Liver (tissue), 9 donors: ENCODE measurements around the gene AGAP5. TPM values are rescaled to one million over a fixed set of nuclear protein-coding genes. Genes with fewer than 3 reads are reported as not detected.

Source experiments
- DNase-seq: peaks from one replicate; pipeline ENCODE4 v3.0.0-alpha.2; 2017; ENCODE audit warnings: low spot score
- H3K27ac ChIP-seq, 2 donors: one replicate each; pipeline ENCODE4 v1.7.0; 2013; ENCODE audit warnings: inconsistent platforms in 2 of 2, low read length in 2 of 2, control low read depth in 1 of 2, low read depth in 1 of 2, mild to moderate bottlenecking in 1 of 2
- H3K27me3 ChIP-seq, 4 donors: one replicate each; pipeline versions ENCODE4 v1.6.1 to v1.7.0; 2013; ENCODE audit warnings: low read length in 3 of 4, inconsistent platforms in 1 of 4, mild to moderate bottlenecking in 1 of 4, moderate library complexity in 1 of 4; ENCODE audit not compliant: control insufficient read depth in 4 of 4, insufficient read depth in 4 of 4
- H3K36me3 ChIP-seq, 4 donors: one replicate each; pipeline versions ENCODE4 v1.6.1 to v1.7.0; 2013; ENCODE audit warnings: low read length in 3 of 4, mild to moderate bottlenecking in 3 of 4, low read depth in 1 of 4, moderate library complexity in 1 of 4; ENCODE audit not compliant: control insufficient read depth in 4 of 4, insufficient read depth in 3 of 4
- H3K4me1 ChIP-seq, 4 donors: one replicate each; pipeline versions ENCODE4 v1.6.1 to v1.7.0; 2013; ENCODE audit warnings: low read length in 3 of 4, mild to moderate bottlenecking in 3 of 4, moderate library complexity in 1 of 4; ENCODE audit not compliant: control insufficient read depth in 4 of 4, insufficient read depth in 4 of 4
- H3K4me3 ChIP-seq, 3 donors: one replicate each; pipeline versions ENCODE4 v1.6.1 to v1.7.0; 2013; ENCODE audit warnings: low read length in 3 of 3, control low read depth in 1 of 3, low read depth in 1 of 3, mild to moderate bottlenecking in 1 of 3
- H3K9ac ChIP-seq, 2 donors: one replicate each; pipeline ENCODE4 v1.7.0; 2013; ENCODE audit warnings: low read length in 2 of 2, mild to moderate bottlenecking in 2 of 2, moderate library complexity in 2 of 2, control low read depth in 1 of 2, low read depth in 1 of 2
- H3K9me3 ChIP-seq, 4 donors: one replicate each; pipeline versions ENCODE4 v1.6.1 to v1.7.0; 2013; ENCODE audit warnings: low read length in 3 of 4; ENCODE audit not compliant: control insufficient read depth in 4 of 4
- ATF3 ChIP-seq: IDR thresholded peaks from 2 replicates; pipeline ENCODE4 v1.6.1; 2016; ENCODE audit warnings: antibody characterized with exemption
- EGR1 ChIP-seq, 2 donors: IDR thresholded peaks; 2 replicates each; pipeline ENCODE4 v1.6.1; 2016 to 2018; ENCODE audit warnings: antibody characterized with exemption in 2 of 2, low read depth in 2 of 2
- FOXA1 ChIP-seq: IDR thresholded peaks from 2 replicates; pipeline ENCODE4 v1.6.1; 2016; ENCODE audit warnings: antibody characterized with exemption
- FOXA2 ChIP-seq: IDR thresholded peaks from 2 replicates; pipeline ENCODE4 v1.6.1; 2016; ENCODE audit warnings: antibody characterized with exemption
- GABPA ChIP-seq, 2 donors: IDR thresholded peaks in 1 of 2; conservative IDR thresholded peaks in 1 of 2; 2 replicates each; pipeline ENCODE4 v1.6.1; 2016; ENCODE audit warnings: antibody characterized with exemption in 2 of 2, mild to moderate bottlenecking in 1 of 2, moderate library complexity in 1 of 2
- HNF4A ChIP-seq, 2 donors: conservative IDR thresholded peaks; 2 replicates each; pipeline ENCODE4 v1.6.1; 2016; ENCODE audit warnings: antibody characterized with exemption in 2 of 2, mild to moderate bottlenecking in 2 of 2
- HNF4G ChIP-seq: IDR thresholded peaks from 2 replicates; pipeline ENCODE4 v1.6.1; 2016; ENCODE audit warnings: antibody characterized with exemption
- JUND ChIP-seq, 2 donors: IDR thresholded peaks; 2 replicates each; pipeline ENCODE4 v1.6.1; 2016; ENCODE audit warnings: antibody characterized with exemption in 2 of 2
- NR2F2 ChIP-seq: IDR thresholded peaks from 2 replicates; pipeline ENCODE4 v1.6.1; 2016; ENCODE audit warnings: antibody characterized with exemption
- RAD21 ChIP-seq, 2 donors: IDR thresholded peaks; 2 replicates each; pipeline ENCODE4 v1.6.1; 2016; ENCODE audit warnings: antibody characterized with exemption in 2 of 2, mild to moderate bottlenecking in 2 of 2
- REST ChIP-seq: IDR thresholded peaks from 2 replicates; pipeline ENCODE4 v1.6.1; 2016; ENCODE audit warnings: antibody characterized with exemption, mild to moderate bottlenecking
- RXRA ChIP-seq, 2 donors: IDR thresholded peaks; 2 replicates each; pipeline ENCODE4 v1.6.1; 2017 to 2018; ENCODE audit warnings: antibody characterized with exemption in 2 of 2, mild to moderate bottlenecking in 1 of 2
- SP1 ChIP-seq: IDR thresholded peaks from 2 replicates; pipeline ENCODE4 v1.6.1; 2018; ENCODE audit warnings: antibody characterized with exemption, mild to moderate bottlenecking
- TAF1 ChIP-seq: conservative IDR thresholded peaks from 2 replicates; pipeline ENCODE4 v1.6.1; 2016; ENCODE audit warnings: antibody characterized with exemption, mild to moderate bottlenecking
- YY1 ChIP-seq: IDR thresholded peaks from 2 replicates; pipeline ENCODE4 v1.6.1; 2016; ENCODE audit warnings: antibody characterized with exemption, mild to moderate bottlenecking
- ZBTB33 ChIP-seq: IDR thresholded peaks from 2 replicates; pipeline ENCODE4 v1.6.1; 2016; ENCODE audit warnings: antibody characterized with exemption
- WGBS: extraction: QIAGEN DNeasy Blood & Tissue Kit; methylation state at CpG from one replicate; pipeline ENCODE4 v1.1.7; 2013; 5-methylcytosine and 5-hydroxymethylcytosine counted together
- polyA plus RNA-seq, 2 donors: library from polyadenylated mRNA; stranded (reverse) in 1 of 2; unstranded in 1 of 2; fragments of 200-250 nt in 1 of 2; fragments of >200 nt in 1 of 2; fragmentation: Nextera tagmentation in 1 of 2; extraction: Ambion mirVana in 1 of 2; gene quantifications; one replicate each; pipeline versions ENCODE4 v1.2.1 to v1.2.3, GENCODE V29; 2013 to 2015
- total RNA-seq, 2 donors: library from RNA; depleted of rRNA; stranded (reverse); fragments of >200 nt; gene quantifications; one replicate each; pipeline ENCODE4 v1.2.3, GENCODE V29; 2014
- TF ChIP-seq, protein P1 (sequence below): fragments of 150-350 bp; IDR thresholded peaks from 2 replicates; pipeline ENCODE4 v1.5.1; 2017; ENCODE audit warnings: improper control_type of control experiment, low read depth, low read length; ENCODE audit not compliant: missing input control
- TF ChIP-seq, protein P2 (sequence below): IDR thresholded peaks from 2 replicates; pipeline ENCODE4 v1.6.1; 2016; ENCODE audit warnings: antibody characterized with exemption
- donor health status: healthy.
- donor health status: healthy.
- donor health status: healthy.
- donor health status: healthy.
- donor health status: healthy.

The AGAP5 gene
- total and polyA plus RNA-seq, 4 donors: 1.4 to 9.1 (median 2.5) TPM

GRCh38 chr10:73635781-73636180 is 62.1 kb downstream of the AGAP5 start:
- no peaks in the 10 kb centered on the region for H3K36me3 ChIP-seq

More at GRCh38 chr10:73635781-73636180, 62.1 kb downstream of the AGAP5 start:
- no peak for DNase-seq
- H3K9ac ChIP-seq: no peak overlapping the region
- H3K27me3 ChIP-seq: no peaks in the 10 kb centered on the region
- 43% methylated on average over 1 of the region's 1 CpG for WGBS
- TF ChIP-seq, protein P1, sequence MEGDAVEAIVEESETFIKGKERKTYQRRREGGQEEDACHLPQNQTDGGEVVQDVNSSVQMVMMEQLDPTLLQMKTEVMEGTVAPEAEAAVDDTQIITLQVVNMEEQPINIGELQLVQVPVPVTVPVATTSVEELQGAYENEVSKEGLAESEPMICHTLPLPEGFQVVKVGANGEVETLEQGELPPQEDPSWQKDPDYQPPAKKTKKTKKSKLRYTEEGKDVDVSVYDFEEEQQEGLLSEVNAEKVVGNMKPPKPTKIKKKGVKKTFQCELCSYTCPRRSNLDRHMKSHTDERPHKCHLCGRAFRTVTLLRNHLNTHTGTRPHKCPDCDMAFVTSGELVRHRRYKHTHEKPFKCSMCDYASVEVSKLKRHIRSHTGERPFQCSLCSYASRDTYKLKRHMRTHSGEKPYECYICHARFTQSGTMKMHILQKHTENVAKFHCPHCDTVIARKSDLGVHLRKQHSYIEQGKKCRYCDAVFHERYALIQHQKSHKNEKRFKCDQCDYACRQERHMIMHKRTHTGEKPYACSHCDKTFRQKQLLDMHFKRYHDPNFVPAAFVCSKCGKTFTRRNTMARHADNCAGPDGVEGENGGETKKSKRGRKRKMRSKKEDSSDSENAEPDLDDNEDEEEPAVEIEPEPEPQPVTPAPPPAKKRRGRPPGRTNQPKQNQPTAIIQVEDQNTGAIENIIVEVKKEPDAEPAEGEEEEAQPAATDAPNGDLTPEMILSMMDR: no peak
- TF ChIP-seq FOXA1 (no peak), HNF4G (no peak), ATF3 (no peak), EGR1 (IDR thresholded peaks at IDR 0.05; ENCODE audit: low read depth in 2 of 2) (no peak), FOXA2 (no peak), SP1 (no peak), RXRA (IDR thresholded peaks at IDR 0.05) (no peak), REST (no peak), TAF1 (no peak), NR2F2 (no peak), ZBTB33 (no peak), RAD21 (IDR thresholded peaks at IDR 0.05) (no peak), HNF4A (conservative IDR thresholded peaks at IDR 0.05) (no peak), GABPA (IDR thresholded peaks at IDR 0.05 in 1 of 2, conservative IDR thresholded peaks at IDR 0.05 in 1 of 2) (no peak), JUND (IDR thresholded peaks at IDR 0.05) (no peak), YY1 (no peak)
- TF ChIP-seq, protein P2, sequence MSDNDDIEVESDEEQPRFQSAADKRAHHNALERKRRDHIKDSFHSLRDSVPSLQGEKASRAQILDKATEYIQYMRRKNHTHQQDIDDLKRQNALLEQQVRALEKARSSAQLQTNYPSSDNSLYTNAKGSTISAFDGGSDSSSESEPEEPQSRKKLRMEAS: no peak
- no peak overlapping the region for H3K27ac ChIP-seq
- H3K9me3 ChIP-seq: no peaks in the 10 kb centered on the region
- no peaks in the 10 kb centered on the region for H3K4me1 ChIP-seq
- no peak overlapping the region for H3K4me3 ChIP-seq
